PC-9 (cell line): Measurements from ENCODE around the gene TFE3.

ENCODE experiments used
- EZH2 ChIP-seq: fragments of 200-600 bp; sonication (generic); IDR thresholded peaks from 2 replicates; pipeline ENCODE4 v1.8.0; 2017; ENCODE audit warnings: antibody characterized with exemption, low read depth
- TF ChIP-seq, protein P1 (sequence below): fragments of 200-600 bp; sonication (generic); conservative IDR thresholded peaks from 2 replicates; pipeline ENCODE4 v1.6.1; 2017; ENCODE audit warnings: mixed run types, antibody characterized with exemption, mild to moderate bottlenecking, moderate library complexity

DNA sequence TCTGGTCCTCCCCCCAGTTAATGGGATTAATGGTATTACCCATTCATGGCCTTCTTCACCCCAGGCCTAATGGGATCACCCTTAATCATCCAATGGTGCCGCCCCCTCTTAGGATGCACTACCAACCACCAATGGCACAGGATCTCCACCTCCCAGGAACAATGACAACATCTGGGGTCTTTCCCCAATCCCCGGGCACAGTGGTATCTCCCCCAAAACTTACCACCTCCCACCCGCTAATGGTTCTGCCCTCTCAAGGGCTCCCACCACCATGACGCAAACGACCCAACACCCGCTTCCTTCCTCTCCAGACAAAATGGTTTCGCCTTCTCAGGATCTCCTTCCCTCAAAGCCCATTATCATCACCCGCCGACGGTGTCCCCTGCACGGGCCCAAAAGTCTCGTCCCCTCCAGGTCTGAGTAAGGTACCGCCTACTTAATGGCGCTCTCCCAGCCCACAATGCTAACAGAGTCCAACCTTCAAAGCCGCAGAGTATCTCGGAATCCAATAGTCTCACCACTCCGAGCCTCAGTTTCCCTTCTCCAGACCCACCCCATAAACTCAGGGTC is 41.6 kb downstream of the TFE3 start:
- TF ChIP-seq, protein P1, sequence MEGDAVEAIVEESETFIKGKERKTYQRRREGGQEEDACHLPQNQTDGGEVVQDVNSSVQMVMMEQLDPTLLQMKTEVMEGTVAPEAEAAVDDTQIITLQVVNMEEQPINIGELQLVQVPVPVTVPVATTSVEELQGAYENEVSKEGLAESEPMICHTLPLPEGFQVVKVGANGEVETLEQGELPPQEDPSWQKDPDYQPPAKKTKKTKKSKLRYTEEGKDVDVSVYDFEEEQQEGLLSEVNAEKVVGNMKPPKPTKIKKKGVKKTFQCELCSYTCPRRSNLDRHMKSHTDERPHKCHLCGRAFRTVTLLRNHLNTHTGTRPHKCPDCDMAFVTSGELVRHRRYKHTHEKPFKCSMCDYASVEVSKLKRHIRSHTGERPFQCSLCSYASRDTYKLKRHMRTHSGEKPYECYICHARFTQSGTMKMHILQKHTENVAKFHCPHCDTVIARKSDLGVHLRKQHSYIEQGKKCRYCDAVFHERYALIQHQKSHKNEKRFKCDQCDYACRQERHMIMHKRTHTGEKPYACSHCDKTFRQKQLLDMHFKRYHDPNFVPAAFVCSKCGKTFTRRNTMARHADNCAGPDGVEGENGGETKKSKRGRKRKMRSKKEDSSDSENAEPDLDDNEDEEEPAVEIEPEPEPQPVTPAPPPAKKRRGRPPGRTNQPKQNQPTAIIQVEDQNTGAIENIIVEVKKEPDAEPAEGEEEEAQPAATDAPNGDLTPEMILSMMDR: no peak
- no peak for TF ChIP-seq EZH2
